NCI-H1092 (cell line): Measurements from ENCODE around the gene OR1L1.

Experiments
- DNase-seq: peaks from one replicate; lab custom pipeline; 2025; lab: John Stamatoyannopoulos, UW

OR1L1 gene

GRCh38 chr9:122661416-122661815, at the start of gene OR1L1:
Gene OR1L1, plus strand, starts transcription at chr9:122661716. Its CDS starts 0 bp downstream, at chr9:122661716.
- no peak for DNase-seq

- no peak for DNase-seq
Measured at GRCh38 chr9:122614362-122614761, 47.2 kb upstream of the OR1L1 start, which contains the start of gene OR1Q1. Gene OR1Q1, plus strand, starts transcription at chr9:122614738. Its CDS starts 0 bp downstream, at chr9:122614738.

GRCh38 chr9:122619996-122620395, 41.5 kb upstream of the OR1L1 start:
- DNase-seq: no peak

- DNase-seq: no peak
Measured at GRCh38 chr9:122642226-122642625, 19.3 kb upstream of the OR1L1 start.

- no peak for DNase-seq
Measured at GRCh38 chr9:122656378-122656777, 5.1 kb upstream of the OR1L1 start.

GRCh38 chr9:122657527-122657926, 4.0 kb upstream of the OR1L1 start, which contains the start of gene OR1B1:
Gene OR1B1, minus strand, starts transcription at chr9:122657627.
- no peak for DNase-seq

- DNase-seq: no peak
Measured at GRCh38 chr9:122672481-122672880, 11.0 kb downstream of the OR1L1 start.

- no peak for DNase-seq
Measured at GRCh38 chr9:122684851-122685250, 23.3 kb downstream of the OR1L1 start.

GRCh38 chr9:122695696-122696095, 34.2 kb downstream of the OR1L1 start:
- DNase-seq: no peak
